K562 (cell line): Measurements from ENCODE around the gene RXYLT1. TPM values are rescaled to one million over a fixed set of nuclear protein-coding genes. Genes with fewer than 3 reads are reported as not detected.
A peak's percentile ranks its signal among the peaks of the same experiment; 100 is the strongest.

Experiments
- ARID4B ChIP-seq: sonication (generic); formaldehyde crosslinking; IDR thresholded peaks from 2 replicates; pipeline ENCODE4 v1.8.0; 2022; ENCODE audit warnings: mild to moderate bottlenecking, missing genetic modification reagents
- C11orf30 ChIP-seq: fragments of 450-650 bp; IDR thresholded peaks from 2 replicates; pipeline ENCODE4 v1.6.1; 2016; ENCODE audit warnings: low read depth, mild to moderate bottlenecking
- CCNT2 ChIP-seq: IDR thresholded peaks from 2 replicates; pipeline ENCODE4 v1.6.1; 2011; ENCODE audit warnings: borderline replicate concordance, low read depth, mild to moderate bottlenecking, moderate library complexity, mixed read lengths, low read length; ENCODE audit not compliant: insufficient read length; ENCODE audit errors: extremely low read depth
- ELF1 ChIP-seq: fragments of 200-800 bp; sonication (Bioruptor generic); IDR thresholded peaks from 2 replicates; pipeline ENCODE4 v1.6.1; 2016; ENCODE audit warnings: missing genetic modification characterization, missing compliant biosample characterization
- HNRNPLL ChIP-seq: fragments of 200-400 bp; formaldehyde crosslinking; IDR thresholded peaks from 2 replicates; pipeline ENCODE4 v1.6.1; 2017; ENCODE audit warnings: low read length, low read depth, mild to moderate bottlenecking; ENCODE audit not compliant: poor library complexity, severe bottlenecking
- KAT7 ChIP-seq: sonication (generic); formaldehyde crosslinking; IDR thresholded peaks from 2 replicates; pipeline ENCODE4 v1.8.0; 2022; ENCODE audit warnings: missing genetic modification reagents, mild to moderate bottlenecking, borderline replicate concordance
- NCOA2 ChIP-seq, 2 experiments: fragments of 450-650 bp; IDR thresholded peaks; 2 replicates each; pipeline ENCODE4 v1.6.1; 2018; ENCODE audit warnings: mild to moderate bottlenecking in 2 of 2, moderate library complexity in 1 of 2; ENCODE audit not compliant: partially characterized antibody in 2 of 2
- POLR2A ChIP-seq: fragments of 450-650 bp; conservative IDR thresholded peaks from 2 replicates; pipeline ENCODE4 v1.6.1; 2016
- RFX5 ChIP-seq: IDR thresholded peaks from 2 replicates; pipeline ENCODE4 v1.6.1; 2011; ENCODE audit warnings: low read depth, mild to moderate bottlenecking, improper control_type of control experiment, low read length
- SMAD4 ChIP-seq: fragments of 250-450 bp; sonication (Bioruptor Pico); conservative IDR thresholded peaks from 2 replicates; pipeline ENCODE4 v1.8.0; 2021; ENCODE audit warnings: inconsistent platforms, mild to moderate bottlenecking, moderate library complexity
- TRIM25 ChIP-seq: fragments of 450-650 bp; IDR thresholded peaks from 2 replicates; pipeline ENCODE4 v1.7.0; 2016; ENCODE audit warnings: borderline replicate concordance
- TRIM28 ChIP-seq: fragments of 450-650 bp; IDR thresholded peaks from 2 replicates; pipeline ENCODE4 v1.6.1; 2017
- polyA plus RNA-seq, 8 experiments: library from polyadenylated mRNA; depleted of rRNA in 4 of 8; stranded (reverse) in 5 of 8; unstranded in 3 of 8; fragments of >200 nt; fragmentation: Nextera tagmentation in 2 of 8; fragmentation: Illumina TruSeq in 1 of 8; extraction: Ambion mirVana in 2 of 8; extraction: Trizol in 1 of 8; gene quantifications; 2 replicates each; pipeline versions ENCODE4 v1.2.1 to v1.2.3, GENCODE V29; 2011 to 2014; ENCODE audit warnings: inconsistent platforms in 1 of 8, missing spikeins in 1 of 8
- total RNA-seq, 7 experiments: library from RNA; depleted of rRNA in 6 of 7; stranded (reverse); fragments of >200 nt in 6 of 7; fragmentation: Illumina TruSeq in 2 of 7; extraction: Trizol in 2 of 7; gene quantifications; 2 replicates each; pipeline versions ENCODE4 v1.2.1 to v1.2.3, GENCODE V29; 2011 to 2021; ENCODE audit warnings: low replicate concordance in 1 of 7

Gene RXYLT1
- total and polyA plus RNA-seq, 9 of the 15 experiments (the other 6 are each of a cell fraction or from before 2014, with no cell fraction given) = 6.7 to 26.5 (median 20.9) TPM

GRCh38 chr12:63779498-63780481, at the start of gene RXYLT1 (continued):
- TF ChIP-seq ARID4B (peak; percentile 88), TRIM25 (no peak), SMAD4 (peak; percentile 77; the same call in 1 of the 2 replicates), NCOA2 (IDR thresholded peaks at IDR 0.05; ENCODE audit: partially characterized antibody in 2 of 2) (peak in 1 of 2 experiments; percentile 96), C11orf30 (peak; percentile 64), TRIM28 (no peak), ELF1 (peak; percentile 74), CCNT2 (peak; percentile 76), POLR2A (peak; percentile 87), HNRNPLL (peak; percentile 48), KAT7 (CRISPR knock-in tag) (0 out of 2 replicates have a peak, but pooled peaks have one; percentile 33), RFX5 (no peak)
